Measurements from ENCODE around the gene FGF12.

The FGF12 gene

DNA sequence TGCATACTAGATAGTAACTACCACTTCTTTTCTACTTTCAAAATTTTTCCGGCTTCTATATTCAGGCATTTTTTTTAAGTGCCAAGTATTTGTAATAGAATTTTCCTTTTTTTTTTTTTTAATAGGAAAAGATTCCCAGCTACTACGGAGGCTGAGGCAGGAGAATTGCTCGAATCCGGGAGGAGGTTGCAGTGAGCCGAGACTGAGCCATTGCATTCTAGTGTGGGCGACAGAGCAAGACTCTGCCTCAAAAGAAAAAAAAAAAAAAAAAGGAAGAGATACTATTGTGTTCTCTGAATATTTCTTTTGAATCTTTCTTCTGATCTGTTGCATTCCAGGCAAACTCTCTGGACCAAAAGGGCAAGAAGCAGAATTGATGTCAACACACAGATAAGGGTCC lies 557.3 kb downstream of the FGF12 start:
- H3K27ac ChIP-seq: no peak overlapping the region
- TF ChIP-seq ZFX (IDR thresholded peaks at IDR 0.05; ENCODE audit: borderline replicate concordance): no peak

DNA sequence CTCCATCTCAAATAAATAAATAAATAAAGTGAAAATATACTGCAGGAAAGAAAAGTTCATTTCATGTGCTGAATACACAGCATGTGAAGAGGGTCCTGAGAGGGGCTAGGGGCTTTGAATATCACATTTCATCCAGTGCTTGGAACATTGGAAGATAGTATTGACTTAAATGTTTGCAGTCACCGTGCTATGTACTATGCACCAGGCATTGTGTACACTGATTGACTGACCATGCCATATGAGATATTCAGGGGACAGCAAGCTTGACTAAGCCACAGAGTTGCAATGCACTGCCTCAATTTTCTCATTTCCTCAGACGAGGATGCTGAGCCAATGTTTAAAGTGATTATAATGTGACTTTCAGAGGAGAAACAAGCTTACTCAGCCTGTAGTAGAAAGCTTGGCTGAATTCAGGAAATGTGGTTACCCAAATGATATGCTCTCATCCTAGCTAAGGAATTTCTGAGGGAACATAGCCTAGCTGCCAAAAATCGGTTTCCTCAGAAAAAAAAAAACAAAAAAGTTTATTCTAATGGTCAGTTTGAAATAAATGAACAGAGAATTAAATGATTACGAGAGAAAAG lies 557.9 kb downstream of the FGF12 start:
- TF ChIP-seq, protein P1, sequence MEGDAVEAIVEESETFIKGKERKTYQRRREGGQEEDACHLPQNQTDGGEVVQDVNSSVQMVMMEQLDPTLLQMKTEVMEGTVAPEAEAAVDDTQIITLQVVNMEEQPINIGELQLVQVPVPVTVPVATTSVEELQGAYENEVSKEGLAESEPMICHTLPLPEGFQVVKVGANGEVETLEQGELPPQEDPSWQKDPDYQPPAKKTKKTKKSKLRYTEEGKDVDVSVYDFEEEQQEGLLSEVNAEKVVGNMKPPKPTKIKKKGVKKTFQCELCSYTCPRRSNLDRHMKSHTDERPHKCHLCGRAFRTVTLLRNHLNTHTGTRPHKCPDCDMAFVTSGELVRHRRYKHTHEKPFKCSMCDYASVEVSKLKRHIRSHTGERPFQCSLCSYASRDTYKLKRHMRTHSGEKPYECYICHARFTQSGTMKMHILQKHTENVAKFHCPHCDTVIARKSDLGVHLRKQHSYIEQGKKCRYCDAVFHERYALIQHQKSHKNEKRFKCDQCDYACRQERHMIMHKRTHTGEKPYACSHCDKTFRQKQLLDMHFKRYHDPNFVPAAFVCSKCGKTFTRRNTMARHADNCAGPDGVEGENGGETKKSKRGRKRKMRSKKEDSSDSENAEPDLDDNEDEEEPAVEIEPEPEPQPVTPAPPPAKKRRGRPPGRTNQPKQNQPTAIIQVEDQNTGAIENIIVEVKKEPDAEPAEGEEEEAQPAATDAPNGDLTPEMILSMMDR (IDR thresholded peaks at IDR 0.05): no peak
- TF ChIP-seq ZFX (IDR thresholded peaks at IDR 0.05; ENCODE audit: borderline replicate concordance): no peak
- no peak overlapping the region for H3K27ac ChIP-seq

DNA sequence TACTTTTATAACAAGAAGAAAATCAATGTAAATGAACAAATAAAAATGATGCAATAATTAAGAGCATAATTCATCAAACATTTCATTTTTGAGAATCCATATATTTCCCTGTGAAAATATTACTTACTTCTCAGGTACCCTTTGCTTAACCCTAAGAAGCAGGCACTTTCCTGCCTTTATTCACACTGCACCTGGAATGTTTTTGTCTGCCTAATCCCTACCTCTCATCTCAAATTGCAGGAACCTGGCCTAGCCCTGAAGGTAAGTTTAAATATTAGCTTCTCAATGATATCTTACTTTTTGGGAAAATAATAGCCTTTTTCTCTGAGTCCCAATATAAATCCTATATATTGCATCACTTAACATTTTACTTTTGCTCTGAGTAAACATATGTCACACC lies 559.1 kb downstream of the FGF12 start:
- no peak overlapping the region for H3K27ac ChIP-seq
- TF ChIP-seq, protein P1 (IDR thresholded peaks at IDR 0.05): no peak
- no peak for TF ChIP-seq ZFX (IDR thresholded peaks at IDR 0.05; ENCODE audit: borderline replicate concordance)

DNA sequence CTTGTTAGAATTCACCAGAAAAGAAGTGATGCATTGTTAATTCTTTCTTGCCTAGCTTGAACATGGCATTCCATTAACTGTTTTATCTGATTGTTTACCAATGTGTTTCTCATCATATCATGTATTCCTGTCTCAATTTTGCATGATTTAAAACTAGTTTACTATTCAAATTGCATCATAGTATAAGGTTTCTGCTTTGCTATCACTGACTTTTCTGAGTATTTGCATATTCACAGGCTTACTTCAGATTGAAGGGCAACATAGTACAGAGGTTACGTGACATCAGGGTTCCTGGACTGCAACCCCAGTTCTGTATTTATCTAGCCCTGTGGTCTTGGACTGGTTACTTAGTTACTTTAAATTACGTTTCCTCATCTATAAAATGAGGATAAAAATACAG lies 561.8 kb downstream of the FGF12 start:
- TF ChIP-seq, protein P1 (IDR thresholded peaks at IDR 0.05): no peak
- TF ChIP-seq ZFX (IDR thresholded peaks at IDR 0.05; ENCODE audit: borderline replicate concordance): no peak
- no peak overlapping the region for H3K27ac ChIP-seq

DNA sequence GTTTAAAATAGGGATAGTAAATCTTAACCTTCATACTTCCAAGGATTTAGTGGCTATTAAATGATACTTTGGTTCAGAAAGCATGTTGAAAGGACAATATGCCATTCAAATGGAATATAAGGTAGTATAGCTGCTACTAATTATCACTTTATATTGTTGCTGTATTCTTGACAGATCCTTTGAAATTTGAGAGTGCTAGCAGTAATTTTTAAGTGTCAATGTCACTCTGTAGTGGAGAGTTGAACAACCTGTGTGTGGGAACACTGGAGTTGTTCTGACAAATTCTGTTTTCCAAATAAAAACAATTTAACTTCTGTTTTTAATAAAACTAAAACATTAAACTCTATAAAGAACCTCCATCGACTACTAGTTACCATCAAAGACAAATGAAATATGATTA lies 565.7 kb downstream of the FGF12 start:
- H3K27ac ChIP-seq: no peak overlapping the region
- no peak for TF ChIP-seq ZFX (IDR thresholded peaks at IDR 0.05; ENCODE audit: borderline replicate concordance)
- TF ChIP-seq, protein P1 (IDR thresholded peaks at IDR 0.05): no peak

DNA sequence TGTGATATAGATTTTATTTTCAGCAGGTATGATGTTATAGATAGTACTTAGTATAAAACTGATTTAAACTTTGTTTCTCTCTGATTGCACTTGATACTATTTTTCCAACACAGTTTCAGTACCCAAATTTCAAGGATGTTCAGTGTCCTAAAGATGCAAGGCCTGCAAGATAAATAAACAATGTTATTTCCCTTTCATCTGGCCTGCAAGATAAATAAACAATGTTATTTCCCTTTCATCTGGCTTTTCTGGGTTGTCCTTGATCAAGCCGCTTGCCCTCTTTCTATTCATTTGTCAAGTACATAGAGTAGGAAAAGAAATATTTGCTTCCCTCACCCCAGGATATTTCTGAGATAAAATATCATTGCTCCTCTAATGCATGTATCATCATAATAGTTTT lies 571.0 kb downstream of the FGF12 start:
- H3K27ac ChIP-seq: no peak overlapping the region
- TF ChIP-seq, protein P1 (IDR thresholded peaks at IDR 0.05): no peak
- no peak for TF ChIP-seq ZFX (IDR thresholded peaks at IDR 0.05; ENCODE audit: borderline replicate concordance)

DNA sequence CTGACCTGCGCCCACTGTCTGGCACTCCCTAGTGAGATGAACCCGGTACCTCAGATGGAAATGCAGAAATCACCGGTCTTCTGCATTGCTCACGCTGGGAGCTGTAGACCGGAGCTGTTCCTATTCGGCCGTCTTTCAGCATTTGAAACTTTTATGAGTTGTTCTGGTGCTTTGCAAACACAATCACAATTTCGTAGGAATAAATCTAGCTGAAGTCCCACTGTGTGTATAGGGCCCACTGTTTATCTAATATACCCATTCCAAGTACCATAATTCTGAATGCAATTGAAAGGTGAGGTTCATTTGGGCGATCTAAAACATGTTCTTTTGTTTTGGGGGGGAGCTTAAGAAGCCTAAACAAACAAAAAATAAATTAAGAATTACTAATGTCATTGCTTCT lies 572.1 kb downstream of the FGF12 start:
- TF ChIP-seq, protein P1 (IDR thresholded peaks at IDR 0.05): no peak
- no peak for TF ChIP-seq ZFX (IDR thresholded peaks at IDR 0.05; ENCODE audit: borderline replicate concordance)
- no peak overlapping the region for H3K27ac ChIP-seq

DNA sequence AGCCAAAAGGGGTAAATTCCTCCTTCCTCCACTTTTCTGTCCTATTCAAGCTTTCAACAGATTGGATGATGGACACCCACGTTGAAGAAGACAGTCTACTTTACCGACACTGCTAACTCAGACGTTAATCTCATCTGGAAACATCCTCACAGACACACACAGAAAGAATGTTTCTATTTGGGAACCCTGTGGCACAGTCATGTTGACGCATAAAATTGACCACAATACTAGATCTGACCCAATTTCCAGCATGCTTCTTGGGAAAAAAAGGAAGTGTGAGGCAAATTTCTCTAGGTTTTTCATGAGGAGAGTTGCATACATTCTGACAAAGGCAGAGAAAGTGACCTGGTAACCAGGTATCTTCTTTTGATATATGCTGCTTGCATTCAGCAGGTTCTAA lies 594.1 kb downstream of the FGF12 start:
- H3K27ac ChIP-seq: no peak overlapping the region
- TF ChIP-seq ZFX (IDR thresholded peaks at IDR 0.05; ENCODE audit: borderline replicate concordance): no peak
- TF ChIP-seq, protein P1 (IDR thresholded peaks at IDR 0.05): no peak
